Smooth muscle cell (in vitro differentiated cells): ENCODE results near the gene MYO10. TPM values are rescaled to one million over a fixed set of nuclear protein-coding genes. Genes with fewer than 3 reads are reported as not detected.
"Not testable (repeated sequence)": the region's sequence is repeated elsewhere in the genome, so short reads cannot be mapped to it uniquely, and the experiment has no call there.

Source experiments
- DNase-seq: peaks from one replicate; lab custom pipeline; 2025; ENCODE audit not compliant: unreplicated experiment; lab: John Stamatoyannopoulos, UW
- H2AFZ ChIP-seq: fragments of 200-600 bp; sonication (generic); 2 replicates; pipeline ENCODE4 v1.6.0; 2016; ENCODE audit warnings: antibody characterized with exemption, low read depth, mild to moderate bottlenecking
- H3F3A ChIP-seq: fragments of 200-600 bp; sonication (generic); 2 replicates; pipeline ENCODE4 v1.6.0; 2017; ENCODE audit warnings: antibody characterized with exemption, low read depth
- H3K27ac ChIP-seq: fragments of 200-600 bp; sonication (generic); 2 replicates; pipeline ENCODE4 v1.5.1; 2016; ENCODE audit warnings: low read depth, mild to moderate bottlenecking
- H3K27me3 ChIP-seq: fragments of 200-600 bp; sonication (generic); 2 replicates; pipeline ENCODE4 v1.6.1; 2016; ENCODE audit warnings: low read depth, mild to moderate bottlenecking
- H3K36me3 ChIP-seq: fragments of 200-600 bp; sonication (generic); 2 replicates; pipeline ENCODE4 v1.5.1; 2016; ENCODE audit warnings: low read depth
- H3K4me1 ChIP-seq: fragments of 200-600 bp; sonication (generic); 2 replicates; pipeline ENCODE4 v1.5.1; 2016; ENCODE audit warnings: low read depth
- H3K4me2 ChIP-seq: fragments of 200-600 bp; sonication (generic); 2 replicates; pipeline ENCODE4 v1.6.0; 2016; ENCODE audit warnings: mild to moderate bottlenecking
- H3K4me3 ChIP-seq: fragments of 200-600 bp; sonication (generic); 2 replicates; pipeline ENCODE4 v1.5.1; 2016; ENCODE audit warnings: mild to moderate bottlenecking
- H3K79me2 ChIP-seq: fragments of 200-600 bp; sonication (generic); 2 replicates; pipeline ENCODE4 v1.6.0; 2016; ENCODE audit warnings: low read depth, mild to moderate bottlenecking
- H3K9ac ChIP-seq: fragments of 200-600 bp; sonication (generic); 2 replicates; pipeline ENCODE4 v1.6.0; 2016; ENCODE audit warnings: low read depth
- H3K9me3 ChIP-seq: fragments of 200-600 bp; sonication (generic); replicated peaks from 2 replicates; pipeline ENCODE4 v1.5.1; 2016; ENCODE audit warnings: low read depth
- H4K20me1 ChIP-seq: fragments of 200-600 bp; sonication (generic); 2 replicates; pipeline ENCODE4 v1.6.0; 2016; ENCODE audit warnings: low read depth
- CTCF ChIP-seq: fragments of 200-600 bp; sonication (generic); IDR thresholded peaks from 2 replicates; pipeline ENCODE4 v1.5.1; 2017; ENCODE audit warnings: borderline replicate concordance, mild to moderate bottlenecking, antibody characterized with exemption; ENCODE audit not compliant: insufficient read depth, poor library complexity, severe bottlenecking
- WGBS: methylation state at CpG from one replicate; pipeline ENCODE4 v1.1.7; 2016; ENCODE audit warnings: low lambda C conversion rate; 5-methylcytosine and 5-hydroxymethylcytosine counted together
- polyA plus RNA-seq: library from polyadenylated mRNA; unstranded; fragments of >200 nt; fragmentation: Nextera tagmentation; extraction: Ambion mirVana; gene quantifications from 2 replicates; pipeline ENCODE4 v1.2.1, GENCODE V29; 2016
- total RNA-seq: library from RNA; depleted of rRNA; stranded (reverse); fragments of >200 nt; gene quantifications from 2 replicates; pipeline ENCODE4 v1.2.3, GENCODE V29; 2014

MYO10 gene
- total and polyA plus RNA-seq, 2 experiments from 2014 or later: 76.4 to 96.8 TPM

- 82% methylated on average over 5 of the region's 5 CpGs for WGBS
- H3K36me3 ChIP-seq: no peaks in the 10 kb centered on the region
- H3F3A ChIP-seq: peaks cover 10% of the 10 kb centered on the region
- H3K27me3 ChIP-seq: no peaks in the 10 kb centered on the region
- no peaks in the 10 kb centered on the region for H3K9me3 ChIP-seq
- no peak for TF ChIP-seq CTCF
- peak overlapping the region; percentile 89 for H3K27ac ChIP-seq
- H3K4me3 ChIP-seq: no peak overlapping the region
- no peak for DNase-seq
- peaks cover 98% of the 10 kb centered on the region for H4K20me1 ChIP-seq
- H3K9ac ChIP-seq: peak overlapping the region; percentile 68
- no peak overlapping the region for H3K4me2 ChIP-seq
- peaks cover 32% of the 10 kb centered on the region for H3K4me1 ChIP-seq
- peaks cover 13% of the 10 kb centered on the region for H3K79me2 ChIP-seq
- H2AFZ ChIP-seq: no peak overlapping the region
These were observed 193.2 kb downstream of the MYO10 start for GRCh38 chr5:16742938-16743337.

DNA sequence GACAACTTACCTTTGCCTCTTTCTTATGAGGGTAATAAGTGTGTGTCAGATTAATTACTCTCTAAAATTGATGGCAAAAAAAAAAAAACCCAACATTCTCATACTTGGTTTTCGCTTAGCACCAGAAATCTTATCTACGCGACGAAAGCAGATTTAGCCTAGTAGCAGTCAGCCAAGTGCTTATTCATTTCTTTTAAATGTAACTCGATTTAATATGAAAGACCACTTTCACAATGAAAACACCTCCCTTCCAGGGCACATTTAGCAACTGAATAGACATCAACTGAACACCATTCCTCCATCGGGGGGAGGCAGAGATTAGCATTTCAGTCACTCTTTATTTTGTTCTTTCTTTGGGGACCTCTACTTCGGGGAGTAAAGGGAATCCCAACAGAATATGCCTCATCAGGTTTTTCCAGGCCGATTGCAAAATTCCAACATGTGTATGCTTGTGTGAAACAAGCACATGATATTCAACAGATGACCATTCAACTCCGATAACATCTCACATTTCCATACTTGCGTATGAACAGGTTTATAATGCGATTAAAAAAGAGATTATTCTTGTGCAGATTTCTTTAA is 195.2 kb downstream of the MYO10 start:
- Histone ChIP-seq H3K27ac (peak overlapping the region; percentile 89), H2AFZ (no peak overlapping the region), H3K4me2 (peak overlapping the region; percentile 50), H3K79me2 (peaks cover 10% of the 10 kb centered on the region), H4K20me1 (peaks cover 100% of the 10 kb centered on the region), H3K36me3 (no peaks in the 10 kb centered on the region), H3K4me1 (peaks cover 53% of the 10 kb centered on the region), H3K9me3 (no peaks in the 10 kb centered on the region), H3K4me3 (peak overlapping the region; percentile 7), H3K27me3 (no peaks in the 10 kb centered on the region), H3K9ac (peak overlapping the region; percentile 68), H3F3A (peaks cover 15% of the 10 kb centered on the region)
- TF ChIP-seq CTCF: no peak
- DNase-seq: no peak
- WGBS: 30% methylated on average over 11 of the region's 11 CpGs

GRCh38 chr5:16740066-16740810 is 195.8 kb downstream of the MYO10 start:
- H3K4me2 ChIP-seq: peak overlapping the region; percentile 50
- DNase-seq: no peak
- H3K4me1 ChIP-seq: peaks cover 56% of the 10 kb centered on the region
- no peaks in the 10 kb centered on the region for H3K9me3 ChIP-seq
- peaks cover 15% of the 10 kb centered on the region for H3F3A ChIP-seq
- no peaks in the 10 kb centered on the region for H3K36me3 ChIP-seq
- H4K20me1 ChIP-seq: peaks cover 100% of the 10 kb centered on the region
- TF ChIP-seq CTCF: no peak
- H3K79me2 ChIP-seq: peaks cover 10% of the 10 kb centered on the region
- H3K4me3 ChIP-seq: no peak overlapping the region
- peak overlapping the region; percentile 89 for H3K27ac ChIP-seq
- no peak overlapping the region for H2AFZ ChIP-seq
- 63% methylated on average over 17 of the region's 17 CpGs for WGBS
- H3K27me3 ChIP-seq: no peaks in the 10 kb centered on the region
- no peak overlapping the region for H3K9ac ChIP-seq

DNA sequence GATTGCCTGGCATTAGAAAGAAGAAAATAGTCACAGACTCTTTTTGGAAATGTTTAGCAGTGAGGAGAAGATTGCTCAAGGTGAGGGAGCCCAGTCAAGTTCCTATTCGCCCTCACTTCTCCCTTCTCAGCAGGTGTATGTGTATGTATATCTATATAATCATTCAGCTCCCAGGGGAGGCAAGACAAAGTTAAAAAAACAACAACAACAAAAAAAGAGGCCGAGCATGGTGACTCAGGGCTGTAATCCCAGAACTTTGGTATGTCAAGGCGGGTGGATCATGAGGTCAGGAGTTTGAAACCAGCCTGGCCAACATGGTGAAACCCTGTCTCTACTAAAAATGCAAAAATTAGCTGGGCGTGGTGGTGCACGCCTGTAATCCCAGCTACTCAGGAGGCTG is 197.7 kb downstream of the MYO10 start:
- peaks cover 59% of the 10 kb centered on the region for H3K4me1 ChIP-seq

More for the DNA sequence above, 197.7 kb downstream of the MYO10 start:
- not testable (repeated sequence) for H3K4me3 ChIP-seq, H3K36me3 ChIP-seq, DNase-seq, H3K9ac ChIP-seq, H3K9me3 ChIP-seq, H2AFZ ChIP-seq, H3K27me3 ChIP-seq
- Histone ChIP-seq H4K20me1 (peaks cover 100% of the 10 kb centered on the region), H3K27ac (peak overlapping the region; percentile 92), H3K79me2 (peaks cover 11% of the 10 kb centered on the region), H3K4me2 (peak overlapping the region; percentile 79), H3F3A (peaks cover 14% of the 10 kb centered on the region)
- WGBS: 61% methylated on average over 5 of the region's 5 CpGs
